Activated naive CD4-positive, alpha-beta T cell treated with anti-CD3 and anti-CD28 coated beads, Interleukin-2, amount 10 ng/mL, durations not matched to agents 7 days and 5 days (primary cell): ENCODE results near the gene CIRBP.

Experiments
- CTCF ChIA-PET: fragments of 350-600 bp; sonication (Branson Sonifier 250); formaldehyde crosslinking; loops from one replicate; lab custom pipeline; 2021; ENCODE audit warnings: antibody characterized with exemption; lab: Charles Lee
- DNase-seq: peaks from one replicate; pipeline ENCODE4 v3.0.0-alpha.2; 2020
- H3K27ac Mint-ChIP-seq: one replicate; pipeline ENCODE4 v1.8.0; 2021; ENCODE audit warnings: mild to moderate bottlenecking, moderate library complexity, mixed read lengths
- H3K27me3 Mint-ChIP-seq: one replicate; pipeline ENCODE4 v1.8.0; 2021; ENCODE audit warnings: mild to moderate bottlenecking, mixed read lengths
- H3K36me3 Mint-ChIP-seq: one replicate; pipeline ENCODE4 v1.8.0; 2021; ENCODE audit warnings: mixed read lengths
- H3K4me1 Mint-ChIP-seq: one replicate; pipeline ENCODE4 v1.8.0; 2021; ENCODE audit warnings: mixed read lengths
- H3K4me3 Mint-ChIP-seq: one replicate; pipeline ENCODE4 v1.8.0; 2021; ENCODE audit warnings: mild to moderate bottlenecking, moderate library complexity, mixed read lengths
- H3K9me3 Mint-ChIP-seq: one replicate; pipeline ENCODE4 v1.8.0; 2021; ENCODE audit warnings: mixed read lengths

The CIRBP gene

DNA sequence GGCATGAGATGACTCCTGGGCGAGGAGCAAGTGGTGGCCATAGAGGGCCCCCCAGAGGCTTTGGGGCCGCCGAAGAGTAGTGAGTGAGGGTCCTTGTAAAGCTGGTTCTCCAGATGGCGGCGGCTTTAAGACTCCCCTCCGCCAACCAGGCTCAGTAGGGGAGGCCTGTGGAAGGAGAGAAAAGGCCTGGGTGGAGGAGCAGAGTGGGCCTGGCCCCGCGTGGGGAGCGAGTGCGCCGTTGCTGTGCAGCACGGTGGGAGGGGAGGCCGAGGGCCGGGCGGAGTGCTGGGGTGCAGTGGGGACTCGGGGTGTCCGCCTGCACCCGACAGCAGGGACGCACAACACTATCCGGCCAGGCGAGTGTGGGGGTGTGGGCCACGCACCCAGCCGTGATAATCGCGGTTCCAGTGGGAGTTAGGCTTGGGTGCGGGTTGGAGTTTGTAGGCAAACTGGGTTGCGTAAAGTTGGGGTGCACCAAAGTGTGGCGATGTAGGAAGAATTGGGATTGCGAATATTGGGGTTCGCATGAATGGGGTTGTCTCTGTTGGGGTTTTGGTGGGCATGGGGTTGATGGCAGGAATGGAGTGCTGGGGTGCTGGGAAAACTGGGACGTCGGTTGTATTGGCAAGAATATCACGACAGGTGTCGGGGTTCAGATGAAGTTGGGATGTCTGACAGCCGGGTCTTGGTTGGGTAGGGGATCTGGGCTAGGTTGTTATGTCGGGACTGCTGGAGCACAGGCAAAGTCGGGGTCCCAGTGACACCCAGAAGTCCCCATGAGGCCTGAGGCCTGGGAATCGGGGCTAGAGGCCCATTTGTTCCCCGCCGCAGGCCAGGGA is 687 bp upstream of the CIRBP start:
- DNase-seq = no peak
- Mint-ChIP-seq H3K4me1 (peaks cover 70% of the 10 kb centered on the region), H3K27me3 (peaks cover 9% of the 10 kb centered on the region), H3K9me3 (no peaks in the 10 kb centered on the region), H3K4me3 (peak overlapping the region; percentile 74), H3K27ac (peak overlapping the region; percentile 90), H3K36me3 (peaks cover 34% of the 10 kb centered on the region)
- CTCF ChIA-PET = interaction anchor here (1.5 to 6.5 kb wide), 3 partner anchors 11 to 25 kb away, joined by 5 to 295 read pairs (median 17); partner anchors contain the start of gene ATP5F1D

DNA sequence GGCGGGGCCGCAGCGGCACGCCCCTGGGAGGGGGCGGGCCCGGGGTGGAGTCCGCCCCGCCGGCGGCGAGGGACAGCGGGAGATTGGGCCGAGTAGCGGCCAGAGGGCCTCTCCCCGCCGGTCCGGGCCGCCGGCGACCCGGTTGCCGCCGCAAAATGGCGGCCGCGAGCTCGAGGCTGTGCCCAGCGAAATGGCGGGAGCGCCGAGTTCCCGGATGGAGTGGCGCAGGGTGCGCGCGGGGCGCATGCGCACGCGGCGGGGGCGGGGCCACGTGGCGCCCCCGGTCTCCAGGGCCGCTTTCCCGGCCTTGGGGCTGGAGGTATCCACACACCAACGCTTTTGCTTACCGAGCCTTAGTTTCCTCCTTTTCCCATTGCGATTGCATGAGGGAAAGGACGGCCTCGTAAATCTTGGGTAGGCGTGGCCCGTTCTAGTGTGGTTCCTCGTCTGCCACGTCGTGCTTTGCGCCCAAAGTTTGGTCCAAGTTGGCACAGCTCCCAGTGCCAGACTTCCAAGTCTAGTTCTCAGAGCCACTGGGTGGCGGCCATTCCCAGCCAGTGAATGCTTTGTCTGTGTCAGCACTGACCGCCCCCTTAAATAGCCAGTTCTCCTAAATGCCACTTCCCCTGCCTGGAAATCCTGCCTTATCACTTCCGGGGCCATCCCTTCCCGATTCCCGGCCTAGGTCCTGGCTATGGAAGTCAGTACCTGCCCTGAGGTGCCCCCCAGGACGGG is 513 bp downstream of the CIRBP start:
- peak; percentile 90 for DNase-seq

DNA sequence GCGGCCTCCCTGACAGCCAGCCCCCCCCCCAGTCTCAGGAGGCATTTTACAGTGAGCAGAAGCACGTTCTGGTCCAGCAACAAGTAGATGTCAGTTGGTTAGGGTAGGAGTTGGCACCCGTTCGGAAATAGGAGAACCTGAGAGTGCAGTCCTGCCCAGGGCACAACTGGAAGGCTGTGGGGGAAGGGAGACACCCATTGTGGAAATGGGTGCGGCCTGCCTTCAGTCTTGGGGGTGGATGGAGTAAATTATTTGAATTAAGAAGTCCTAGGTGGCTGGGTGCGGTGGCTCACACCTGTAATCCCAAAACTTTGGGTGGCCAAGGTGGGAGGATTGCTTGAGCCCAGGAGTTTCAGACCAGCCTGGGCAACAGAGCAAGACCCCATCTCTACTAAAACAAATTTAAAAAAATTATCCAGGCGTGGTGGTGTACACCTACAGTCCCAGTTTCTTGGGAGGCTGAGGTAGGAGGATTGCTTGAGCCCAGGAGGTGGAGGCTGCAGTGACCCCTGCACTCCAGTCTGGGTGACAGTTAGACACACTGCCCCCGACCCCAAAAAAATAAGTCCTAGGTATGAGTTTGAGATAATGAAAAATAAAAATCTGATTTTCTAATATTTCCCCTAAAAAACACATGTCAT is 1.2 kb downstream of the CIRBP start:
- H3K36me3 Mint-ChIP-seq = peaks cover 42% of the 10 kb centered on the region
- CTCF ChIA-PET = no interaction called here

More for the DNA sequence above, 513 bp downstream of the CIRBP start:
- H3K4me1 Mint-ChIP-seq = peaks cover 73% of the 10 kb centered on the region
- peaks cover 9% of the 10 kb centered on the region for H3K27me3 Mint-ChIP-seq
- CTCF ChIA-PET = interaction anchor here (1.5 to 6.5 kb wide), 2 partner anchors 21 to 26 kb away, joined by 5 to 295 read pairs; partner anchors contain the start of gene ATP5F1D
- H3K36me3 Mint-ChIP-seq = peaks cover 41% of the 10 kb centered on the region
- peak overlapping the region; percentile 87 for H3K4me3 Mint-ChIP-seq
- no peaks in the 10 kb centered on the region for H3K9me3 Mint-ChIP-seq
- peak overlapping the region; percentile 86 for H3K27ac Mint-ChIP-seq

GRCh38 chr19:1270854-1271527 is 1.9 kb downstream of the CIRBP start:
- DNase-seq = no peak
- Mint-ChIP-seq H3K36me3 (peaks cover 42% of the 10 kb centered on the region), H3K4me1 (peaks cover 64% of the 10 kb centered on the region)

More for the DNA sequence above, 1.2 kb downstream of the CIRBP start:
- peak overlapping the region; percentile 86 for H3K27ac Mint-ChIP-seq
- no peak for DNase-seq
- H3K27me3 Mint-ChIP-seq = peaks cover 9% of the 10 kb centered on the region
- H3K4me1 Mint-ChIP-seq = peaks cover 69% of the 10 kb centered on the region
- H3K9me3 Mint-ChIP-seq = no peaks in the 10 kb centered on the region
- peak overlapping the region; percentile 87 for H3K4me3 Mint-ChIP-seq

DNA sequence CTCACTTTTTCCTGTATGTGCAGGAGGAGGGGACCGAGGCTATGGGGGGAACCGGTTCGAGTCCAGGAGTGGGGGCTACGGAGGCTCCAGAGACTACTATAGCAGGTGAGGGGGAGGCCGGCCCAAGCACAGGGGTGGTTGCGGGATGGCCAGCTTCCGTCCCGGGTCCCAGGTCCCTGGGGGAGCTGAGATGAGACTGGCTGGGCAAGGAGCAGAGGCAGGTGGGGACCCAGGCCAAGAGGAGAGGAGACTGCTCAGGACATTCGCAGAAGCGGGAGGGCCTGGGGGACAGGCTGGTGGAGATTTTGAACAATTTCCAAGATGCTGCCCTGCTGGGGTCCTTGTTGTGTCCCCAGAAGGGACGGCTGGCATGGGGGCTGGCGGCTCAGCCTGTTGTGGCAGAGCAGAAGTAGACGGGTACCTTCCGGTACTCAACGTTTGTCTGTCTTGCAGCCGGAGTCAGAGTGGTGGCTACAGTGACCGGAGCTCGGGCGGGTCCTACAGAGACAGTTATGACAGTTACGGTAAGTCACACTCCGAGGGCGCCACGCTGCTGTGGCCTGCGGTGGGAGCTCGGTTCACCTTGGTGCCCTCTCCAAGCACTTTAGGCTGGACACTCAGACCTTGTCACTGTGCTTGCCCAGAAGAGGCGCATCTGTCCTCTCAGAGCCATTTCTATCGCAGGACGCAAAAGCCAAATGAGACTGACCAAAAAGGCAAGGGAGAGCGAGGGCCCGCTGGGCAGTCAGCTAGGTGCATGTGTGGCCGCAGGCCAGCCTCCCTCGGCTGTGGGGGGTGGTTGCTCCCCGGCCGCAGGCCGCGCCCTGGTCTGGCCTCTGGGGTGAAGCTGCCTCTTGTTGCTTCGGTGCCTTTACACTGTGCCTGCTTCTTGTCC is 2.6 kb downstream of the CIRBP start:
- H3K4me1 Mint-ChIP-seq = peaks cover 66% of the 10 kb centered on the region
- peaks cover 46% of the 10 kb centered on the region for H3K36me3 Mint-ChIP-seq
- peak overlapping the region; percentile 55 for H3K27ac Mint-ChIP-seq
- peaks cover 9% of the 10 kb centered on the region for H3K27me3 Mint-ChIP-seq
- peak overlapping the region; percentile 87 for H3K4me3 Mint-ChIP-seq
- CTCF ChIA-PET = interaction anchor here (5.3 kb wide), 1 partner anchor 28 kb away, joined by 31 read pairs; no protein-coding TSS in a partner anchor
- no peaks in the 10 kb centered on the region for H3K9me3 Mint-ChIP-seq
- DNase-seq = no peak

More at GRCh38 chr19:1270854-1271527, 1.9 kb downstream of the CIRBP start:
- Mint-ChIP-seq H3K4me3 (peak overlapping the region; percentile 87), H3K9me3 (no peaks in the 10 kb centered on the region), H3K27ac (peak overlapping the region; percentile 86), H3K27me3 (peaks cover 9% of the 10 kb centered on the region)
- CTCF ChIA-PET = interaction anchor here (5.3 kb wide), 1 partner anchor 27 kb away, joined by 31 read pairs; no protein-coding TSS in a partner anchor

DNA sequence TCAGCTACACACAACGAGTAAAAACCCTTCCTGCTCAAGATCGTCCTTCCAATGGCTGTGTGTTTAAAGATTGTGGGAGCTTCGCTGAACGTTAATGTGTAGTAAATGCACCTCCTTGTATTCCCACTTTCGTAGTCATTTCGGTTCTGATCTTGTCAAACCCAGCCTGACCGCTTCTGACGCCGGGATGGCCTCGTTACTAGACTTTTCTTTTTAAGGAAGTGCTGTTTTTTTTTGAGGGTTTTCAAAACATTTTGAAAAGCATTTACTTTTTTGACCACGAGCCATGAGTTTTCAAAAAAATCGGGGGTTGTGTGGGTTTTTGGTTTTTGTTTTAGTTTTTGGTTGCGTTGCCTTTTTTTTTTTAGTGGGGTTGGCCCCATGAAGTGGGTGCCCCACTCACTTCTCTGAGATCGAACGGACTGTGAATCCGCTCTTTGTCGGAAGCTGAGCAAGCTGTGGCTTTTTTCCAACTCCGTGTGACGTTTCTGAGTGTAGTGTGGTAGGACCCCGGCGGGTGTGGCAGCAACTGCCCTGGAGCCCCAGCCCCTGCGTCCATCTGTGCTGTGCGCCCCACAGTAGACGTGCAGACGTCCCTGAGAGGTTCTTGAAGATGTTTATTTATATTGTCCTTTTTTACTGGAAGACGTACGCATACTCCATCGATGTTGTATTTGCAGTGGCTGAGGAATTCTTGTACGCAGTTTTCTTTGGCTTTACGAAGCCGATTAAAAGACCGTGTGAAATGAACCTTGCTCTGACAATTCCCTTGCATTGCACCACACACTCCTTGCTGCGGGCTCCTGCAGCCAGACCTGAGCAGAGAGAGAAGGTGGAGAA is 3.5 kb downstream of the CIRBP start:
- H3K4me1 Mint-ChIP-seq = peaks cover 64% of the 10 kb centered on the region
- peaks cover 2% of the 10 kb centered on the region for H3K27me3 Mint-ChIP-seq
- peaks cover 48% of the 10 kb centered on the region for H3K36me3 Mint-ChIP-seq

GRCh38 chr19:1273263-1274041 is 4.3 kb downstream of the CIRBP start:
- Mint-ChIP-seq H3K4me1 (peaks cover 63% of the 10 kb centered on the region), H3K9me3 (no peaks in the 10 kb centered on the region), H3K27ac (peak overlapping the region; percentile 81), H3K36me3 (peaks cover 52% of the 10 kb centered on the region), H3K4me3 (peak overlapping the region; percentile 37), H3K27me3 (no peaks in the 10 kb centered on the region)
- DNase-seq = no peak
- CTCF ChIA-PET = interaction anchor here (5.3 kb wide), 1 partner anchor 29 kb away, joined by 31 read pairs; no protein-coding TSS in a partner anchor

More for the DNA sequence above, 3.5 kb downstream of the CIRBP start:
- Mint-ChIP-seq H3K9me3 (no peaks in the 10 kb centered on the region), H3K4me3 (peak overlapping the region; percentile 37), H3K27ac (peak overlapping the region; percentile 68)
- no peak for DNase-seq
- CTCF ChIA-PET = interaction anchor here (5.3 kb wide), 1 partner anchor 28 kb away, joined by 31 read pairs; no protein-coding TSS in a partner anchor

GRCh38 chr19:1274081-1274851 is 5.1 kb downstream of the CIRBP start:
- DNase-seq = no peak
- Mint-ChIP-seq H3K27ac (peak overlapping the region; percentile 83), H3K4me3 (peak overlapping the region; percentile 43), H3K4me1 (peaks cover 57% of the 10 kb centered on the region), H3K27me3 (no peaks in the 10 kb centered on the region), H3K36me3 (peaks cover 54% of the 10 kb centered on the region), H3K9me3 (no peaks in the 10 kb centered on the region)
- CTCF ChIA-PET = interaction anchor here (5.3 kb wide), 1 partner anchor 30 kb away, joined by 31 read pairs; no protein-coding TSS in a partner anchor

GRCh38 chr19:1274852-1275259 is 5.7 kb downstream of the CIRBP start:
- H3K27ac Mint-ChIP-seq = peak overlapping the region; percentile 83
- DNase-seq = no peak
- peak overlapping the region; percentile 57 for H3K4me3 Mint-ChIP-seq

GRCh38 chr19:1275260-1275975 is 6.3 kb downstream of the CIRBP start, which contains the start of gene FAM174C:
Gene FAM174C, plus strand, starts transcription at chr19:1275530. Its CDS starts 20 bp downstream, at chr19:1275550.
- CTCF ChIA-PET = interaction anchor here (0.9 to 5.3 kb wide), 2 partner anchors 31 to 35 kb away, joined by 3 to 31 read pairs; no protein-coding TSS in a partner anchor
- Mint-ChIP-seq H3K9me3 (no peaks in the 10 kb centered on the region), H3K4me3 (peak within 1 kb of the TSS; percentile 89), H3K27me3 (no peaks in the 10 kb centered on the region), H3K27ac (peak within 1 kb of the TSS; percentile 99), H3K36me3 (peaks cover 55% of the 10 kb centered on the region), H3K4me1 (peaks cover 57% of the 10 kb centered on the region)
- DNase-seq = peak; percentile 97

More at GRCh38 chr19:1274852-1275259, 5.7 kb downstream of the CIRBP start:
- Mint-ChIP-seq H3K4me1 (peaks cover 61% of the 10 kb centered on the region), H3K27me3 (no peaks in the 10 kb centered on the region), H3K36me3 (peaks cover 57% of the 10 kb centered on the region), H3K9me3 (no peaks in the 10 kb centered on the region)
- CTCF ChIA-PET = interaction anchor here (0.9 to 5.3 kb wide), 2 partner anchors 31 to 34 kb away, joined by 3 to 31 read pairs; no protein-coding TSS in a partner anchor
